DOHH2 (cell line): ENCODE measurements around the gene SCTR.
"Not testable (repeated sequence)": the region's sequence is repeated elsewhere in the genome, so short reads cannot be mapped to it uniquely, and the experiment has no call there.

Experiments used
- H3F3A ChIP-seq: fragments of 200-600 bp; sonication (generic), shearing (Covaris generic); 2 replicates; pipeline ENCODE4 v1.6.0; 2016; ENCODE audit warnings: antibody characterized with exemption, mild to moderate bottlenecking; ENCODE audit not compliant: control insufficient read depth, insufficient read depth
- H3K27ac ChIP-seq: fragments of 200-600 bp; sonication (generic); 2 replicates; pipeline ENCODE4 v1.5.1; 2014; ENCODE audit warnings: low read depth, mild to moderate bottlenecking, low read length, moderate library complexity
- H3K27me3 ChIP-seq: fragments of 200-600 bp; sonication (generic); 2 replicates; pipeline ENCODE4 v1.6.1; 2014; ENCODE audit warnings: mild to moderate bottlenecking, low read length, mixed read lengths; ENCODE audit not compliant: control insufficient read depth
- H3K36me3 ChIP-seq: fragments of 200-600 bp; sonication (generic); 2 replicates; pipeline ENCODE4 v1.6.1; 2014; ENCODE audit warnings: mild to moderate bottlenecking, low read length, moderate library complexity, mixed read lengths; ENCODE audit not compliant: control insufficient read depth
- H3K4me1 ChIP-seq: fragments of 200-600 bp; sonication (generic); 2 replicates; pipeline ENCODE4 v1.6.1; 2014; ENCODE audit warnings: mild to moderate bottlenecking, low read length, mixed read lengths; ENCODE audit not compliant: control insufficient read depth
- H3K4me2 ChIP-seq: fragments of 200-600 bp; sonication (generic); 2 replicates; pipeline ENCODE4 v1.6.0; 2014; ENCODE audit warnings: mild to moderate bottlenecking, low read length, moderate library complexity
- H3K4me3 ChIP-seq: fragments of 200-600 bp; sonication (generic); 2 replicates; pipeline ENCODE4 v1.5.1; 2014; ENCODE audit warnings: mild to moderate bottlenecking, low read length, mixed read lengths
- H3K79me2 ChIP-seq: fragments of 200-600 bp; sonication (generic); 2 replicates; pipeline ENCODE4 v1.6.1; 2014; ENCODE audit warnings: mild to moderate bottlenecking, low read length, mixed read lengths; ENCODE audit not compliant: control insufficient read depth
- H3K9me2 ChIP-seq: fragments of 200-600 bp; sonication (generic); replicated peaks from 2 replicates; pipeline ENCODE4 v1.6.1; 2014; ENCODE audit warnings: mild to moderate bottlenecking, low read length, mixed read lengths; ENCODE audit not compliant: control insufficient read depth
- H3K9me3 ChIP-seq: fragments of 200-600 bp; sonication (generic); 2 replicates; pipeline ENCODE4 v1.6.1; 2014; ENCODE audit warnings: antibody characterized with exemption, low read length, mixed read lengths; ENCODE audit not compliant: control insufficient read depth, insufficient read depth
- H4K20me1 ChIP-seq: fragments of 200-600 bp; sonication (generic); 2 replicates; pipeline ENCODE4 v1.6.0; 2014; ENCODE audit warnings: low read depth, mild to moderate bottlenecking, antibody characterized with exemption, low read length, moderate library complexity; ENCODE audit not compliant: control insufficient read depth, insufficient read depth
- CTCF ChIP-seq: fragments of 200-600 bp; sonication (generic); IDR thresholded peaks from one replicate; pipeline ENCODE4 v1.5.1; 2014; ENCODE audit warnings: antibody characterized with exemption, mild to moderate bottlenecking, low read depth, low read length; ENCODE audit not compliant: poor library complexity, severe bottlenecking
- EZH2phosphoT487 ChIP-seq: fragments of 200-600 bp; sonication (generic); IDR thresholded peaks from 2 replicates; pipeline ENCODE4 v1.6.1; 2017; ENCODE audit warnings: borderline replicate concordance, mild to moderate bottlenecking, antibody characterized with exemption, low read length, moderate library complexity, mixed read lengths

The SCTR gene

GRCh38 chr2:119405151-119405550, 119.1 kb downstream of the SCTR start:
- Histone ChIP-seq H3K9me2 (no peaks in the 10 kb centered on the region), H3K27ac (no peak overlapping the region), H3K79me2 (no peaks in the 10 kb centered on the region), H3F3A (no peaks in the 10 kb centered on the region), H3K4me1 (peaks cover 3% of the 10 kb centered on the region; the same call in 1 of the 2 replicates), H3K27me3 (peaks cover 3% of the 10 kb centered on the region; the same call in 1 of the 2 replicates), H3K36me3 (no peaks in the 10 kb centered on the region), H4K20me1 (no peaks in the 10 kb centered on the region), H3K4me2 (no peak overlapping the region), H3K4me3 (no peak overlapping the region), H3K9me3 (no peaks in the 10 kb centered on the region)
- TF ChIP-seq CTCF = no peak

- not testable (repeated sequence) for H3K36me3 ChIP-seq, H3K4me1 ChIP-seq, H3F3A ChIP-seq, H3K27ac ChIP-seq, H3K4me3 ChIP-seq, H4K20me1 ChIP-seq, H3K9me3 ChIP-seq, H3K4me2 ChIP-seq, H3K9me2 ChIP-seq, H3K27me3 ChIP-seq, H3K79me2 ChIP-seq
Measured at GRCh38 chr2:119403618-119404017, 120.7 kb downstream of the SCTR start.

- Histone ChIP-seq H3K79me2 (no peaks in the 10 kb centered on the region), H3K9me3 (no peaks in the 10 kb centered on the region), H3K36me3 (no peaks in the 10 kb centered on the region), H3K27me3 (no peaks in the 10 kb centered on the region), H3K4me2 (no peak overlapping the region), H3K4me1 (no peaks in the 10 kb centered on the region), H3F3A (no peaks in the 10 kb centered on the region), H3K27ac (no peak overlapping the region), H3K9me2 (no peaks in the 10 kb centered on the region), H4K20me1 (no peaks in the 10 kb centered on the region), H3K4me3 (no peak overlapping the region)
- TF ChIP-seq CTCF (no peak), EZH2phosphoT487 (no peak)
Measured at GRCh38 chr2:119402645-119403560, 121.4 kb downstream of the SCTR start.

GRCh38 chr2:119402106-119402505, 122.2 kb downstream of the SCTR start:
- Histone ChIP-seq H3K4me2 (no peak overlapping the region), H3K4me1 (no peaks in the 10 kb centered on the region), H4K20me1 (no peaks in the 10 kb centered on the region), H3F3A (no peaks in the 10 kb centered on the region), H3K9me2 (no peaks in the 10 kb centered on the region), H3K4me3 (no peak overlapping the region), H3K27me3 (no peaks in the 10 kb centered on the region), H3K79me2 (no peaks in the 10 kb centered on the region), H3K9me3 (no peaks in the 10 kb centered on the region), H3K27ac (no peak overlapping the region), H3K36me3 (no peaks in the 10 kb centered on the region)
- TF ChIP-seq CTCF (no peak), EZH2phosphoT487 (no peak)
